K562 (cell line): ENCODE measurements around the gene RERE. TPM values are rescaled to one million over a fixed set of nuclear protein-coding genes. Genes with fewer than 3 reads are reported as not detected.

Experiments
- ATAC-seq: fragments of 200-7000 bp; cut with Tn5 transposase; 3 replicates; pipeline ENCODE4 v1.9.1; 2020; ENCODE audit warnings: moderate library complexity
- BruUV-seq: library from RNA; stranded (reverse); fragments of 400-500 nt; replicated peaks from 2 replicates; lab custom pipeline; 2021; lab: Mats Ljungman, UMichigan
- CTCF ChIA-PET: fragments of 300-600 bp; formaldehyde crosslinking; extraction: SDS; loops from one replicate; lab custom pipeline; 2021; ENCODE audit warnings: low intra/inter-chr PET ratio; lab: Yijun Ruan, JAX
- POLR2A ChIA-PET: fragments of 300-600, 350-650 bp; sonication (Branson Sonifier 250); formaldehyde crosslinking; extraction: SDS; loops from one replicate; lab custom pipeline; 2021; ENCODE audit warnings: antibody characterized with exemption, inconsistent platforms; lab: Yijun Ruan, JAX
- DNase-seq, 4 experiments: peaks; one replicate each; pipeline versions ENCODE4 v3.0.0 to v3.0.0-alpha.2; 2011 to 2018; ENCODE audit warnings: low spot score in 3 of 4, mixed read lengths in 3 of 4; ENCODE audit errors: extremely low read depth in 1 of 4
- FAIRE-seq: peaks from 2 replicates; lab custom pipeline; 2011; peaks lifted over from hg19 to GRCh38; lab: Jason Lieb, UNC
- H2AFZ ChIP-seq: 2 replicates; pipeline ENCODE4 v1.6.0; 2011; ENCODE audit warnings: low read depth, low read length, control low read depth, inconsistent platforms
- H3K27ac ChIP-seq: fragments of 200-600 bp; 3 replicates; pipeline ENCODE4 v1.8.0; 2011; ENCODE audit warnings: low read depth, mild to moderate bottlenecking, control low read depth, inconsistent platforms, low read length, moderate library complexity, mixed read lengths; ENCODE audit errors: extremely low read depth
- H3K27me3 ChIP-seq, 2 experiments: fragments of 300-600 bp in 1 of 2; 2 replicates in 1 of 2; 3 replicates in 1 of 2; pipeline versions ENCODE4 v1.6.0 to v1.8.0; 2011; ENCODE audit warnings: inconsistent platforms in 2 of 2, low read length in 2 of 2, mild to moderate bottlenecking in 1 of 2, mixed read lengths in 1 of 2, moderate library complexity in 1 of 2; ENCODE audit not compliant: control insufficient read depth in 2 of 2, insufficient read depth in 2 of 2
- H3K36me3 ChIP-seq: fragments of 300-600 bp; 3 replicates; pipeline ENCODE4 v1.8.0; 2011; ENCODE audit warnings: mild to moderate bottlenecking, low read length, inconsistent platforms; ENCODE audit not compliant: control insufficient read depth, insufficient read depth
- H3K4me1 ChIP-seq, 2 experiments: fragments of 200-600 bp in 1 of 2; replicated peaks in 1 of 2; 2 replicates in 1 of 2; 3 replicates in 1 of 2; pipeline versions ENCODE4 v1.5.1 to v1.8.0; 2011; ENCODE audit warnings: inconsistent platforms in 2 of 2, low read length in 2 of 2, mild to moderate bottlenecking in 1 of 2, mixed read lengths in 1 of 2, moderate library complexity in 1 of 2; ENCODE audit not compliant: control insufficient read depth in 2 of 2, insufficient read depth in 2 of 2
- H3K4me2 ChIP-seq: 2 replicates; pipeline ENCODE4 v1.6.1; 2011; ENCODE audit warnings: low read length, control low read depth, inconsistent platforms, mixed read lengths; ENCODE audit not compliant: insufficient read depth
- H3K4me3 ChIP-seq: fragments of 200-600 bp; sonication (generic), shearing (Covaris generic); 2 replicates; pipeline ENCODE4 v1.5.1; 2016; ENCODE audit warnings: control low read depth, inconsistent platforms
- H3K79me2 ChIP-seq: fragments of 200-600 bp; 3 replicates; pipeline ENCODE4 v1.8.0; 2011; ENCODE audit warnings: low read length, inconsistent platforms; ENCODE audit not compliant: control insufficient read depth, insufficient read depth
- H3K9ac ChIP-seq, 2 experiments: 2 replicates each; pipeline versions ENCODE4 v1.6.0 to v1.6.1; 2011; ENCODE audit warnings: low read depth in 2 of 2, low read length in 2 of 2, control low read depth in 1 of 2, inconsistent platforms in 1 of 2, mild to moderate bottlenecking in 1 of 2, mixed read lengths in 1 of 2; ENCODE audit not compliant: insufficient read depth in 1 of 2
- H3K9me1 ChIP-seq: one replicate; pipeline ENCODE4 v1.6.0; 2011; ENCODE audit warnings: inconsistent platforms, mild to moderate bottlenecking, low read length, moderate library complexity; ENCODE audit not compliant: control insufficient read depth, insufficient read depth
- H3K9me3 ChIP-seq: replicated peaks from 2 replicates; pipeline ENCODE4 v1.5.1; 2011; ENCODE audit warnings: low read depth, low read length, inconsistent platforms; ENCODE audit not compliant: control insufficient read depth, insufficient read depth
- H4K20me1 ChIP-seq: replicated peaks from 2 replicates; pipeline ENCODE4 v1.6.1; 2011; ENCODE audit warnings: low read length, inconsistent platforms, mixed read lengths; ENCODE audit not compliant: control insufficient read depth, insufficient read depth
- GABPB2 ChIP-seq: fragments of 250-450 bp; sonication (Bioruptor Pico); conservative IDR thresholded peaks from 2 replicates; pipeline ENCODE4 v1.5.1; 2021; ENCODE audit warnings: mild to moderate bottlenecking
- KLF6 ChIP-seq: fragments of 250-450 bp; sonication (Bioruptor Pico); IDR thresholded peaks from 2 replicates; pipeline ENCODE4 v1.4.0; 2020; ENCODE audit warnings: mild to moderate bottlenecking, moderate library complexity, borderline replicate concordance
- PURB ChIP-seq: sonication (generic); formaldehyde crosslinking; IDR thresholded peaks from 2 replicates; pipeline ENCODE4 v1.9.0; 2021; ENCODE audit warnings: low read depth, mild to moderate bottlenecking, missing genetic modification reagents
- RAD21 ChIP-seq, 2 experiments: fragments of 250-450 bp in 1 of 2; fragments of 450-650 bp in 1 of 2; sonication (Bioruptor Pico) in 1 of 2; formaldehyde crosslinking in 1 of 2; IDR thresholded peaks in 1 of 2; conservative IDR thresholded peaks in 1 of 2; 2 replicates each; pipeline versions ENCODE4 v1.4.0 to v1.8.0; 2020 to 2022; ENCODE audit warnings: mild to moderate bottlenecking in 2 of 2, moderate library complexity in 1 of 2
- SUPT5H ChIP-seq: fragments of 450-650 bp; IDR thresholded peaks from 2 replicates; pipeline ENCODE4 v1.6.1; 2016
- XRCC5 ChIP-seq: fragments of 200-400 bp; formaldehyde crosslinking; IDR thresholded peaks from 2 replicates; pipeline ENCODE4 v1.6.1; 2017; ENCODE audit warnings: low read depth, mild to moderate bottlenecking, low read length
- ZNF436 ChIP-seq: fragments of 250-450, 450-650 bp; sonication (Bioruptor Pico); formaldehyde crosslinking; IDR thresholded peaks from 2 replicates; pipeline ENCODE4 v1.7.0; 2020; ENCODE audit warnings: mild to moderate bottlenecking
- WGBS: fragments of 100-300 bp; shearing (Covaris generic); methylation state at CpG from one replicate; pipeline ENCODE4 v1.1.6; 2016; ENCODE audit warnings: low coverage, mixed read lengths; ENCODE audit not compliant: insufficient coverage; ENCODE audit errors: missing lambda C conversion rate; 5-methylcytosine and 5-hydroxymethylcytosine counted together
- in situ Hi-C: fragments of 300-500 bp; cut with MboI; formaldehyde crosslinking; loops from 4 replicates; pipeline ENCODE4 v1.15.0; 2018; ENCODE audit warnings: inconsistent platforms, mixed read lengths
- intact Hi-C: fragments of 100-400 bp; cut with micrococcal nuclease; formaldehyde crosslinking; loops from 2 replicates; pipeline ENCODE4 v1.14.2; 2022
- polyA plus RNA-seq, 8 experiments: library from polyadenylated mRNA; depleted of rRNA in 4 of 8; stranded (reverse) in 5 of 8; unstranded in 3 of 8; fragments of >200 nt; fragmentation: Nextera tagmentation in 2 of 8; fragmentation: Illumina TruSeq in 1 of 8; extraction: Ambion mirVana in 2 of 8; extraction: Trizol in 1 of 8; gene quantifications; 2 replicates each; pipeline versions ENCODE4 v1.2.1 to v1.2.3, GENCODE V29; 2011 to 2014; ENCODE audit warnings: inconsistent platforms in 1 of 8, missing spikeins in 1 of 8
- total RNA-seq, 7 experiments: library from RNA; depleted of rRNA in 6 of 7; stranded (reverse); fragments of >200 nt in 6 of 7; fragmentation: Illumina TruSeq in 2 of 7; extraction: Trizol in 2 of 7; gene quantifications; 2 replicates each; pipeline versions ENCODE4 v1.2.1 to v1.2.3, GENCODE V29; 2011 to 2021; ENCODE audit warnings: low replicate concordance in 1 of 7
- TF ChIP-seq, protein P1 (sequence below), 2 experiments: fragments of 450-650 bp; formaldehyde crosslinking in 1 of 2; IDR thresholded peaks; 2 replicates each; pipeline versions ENCODE4 v1.4.0 to v1.6.1; 2014 to 2020; ENCODE audit warnings: mild to moderate bottlenecking in 2 of 2, borderline replicate concordance in 1 of 2, low read depth in 1 of 2
- TF ChIP-seq, protein P2 (sequence below), 3 experiments: IDR thresholded peaks in 2 of 3; conservative IDR thresholded peaks in 1 of 3; 2 replicates each; pipeline ENCODE4 v1.5.1; 2011 to 2012; ENCODE audit warnings: low read length in 3 of 3, mild to moderate bottlenecking in 3 of 3, control low read depth in 2 of 3, improper control_type of control experiment in 1 of 3, inconsistent platforms in 1 of 3, low read depth in 1 of 3, mixed read lengths in 1 of 3, moderate library complexity in 1 of 3; ENCODE audit not compliant: insufficient read depth in 2 of 3

RERE gene
- total and polyA plus RNA-seq, 9 of the 15 experiments (the other 6 are each of a cell fraction or from before 2014, with no cell fraction given) = 3.0 to 51.5 (median 13.4) TPM

DNA sequence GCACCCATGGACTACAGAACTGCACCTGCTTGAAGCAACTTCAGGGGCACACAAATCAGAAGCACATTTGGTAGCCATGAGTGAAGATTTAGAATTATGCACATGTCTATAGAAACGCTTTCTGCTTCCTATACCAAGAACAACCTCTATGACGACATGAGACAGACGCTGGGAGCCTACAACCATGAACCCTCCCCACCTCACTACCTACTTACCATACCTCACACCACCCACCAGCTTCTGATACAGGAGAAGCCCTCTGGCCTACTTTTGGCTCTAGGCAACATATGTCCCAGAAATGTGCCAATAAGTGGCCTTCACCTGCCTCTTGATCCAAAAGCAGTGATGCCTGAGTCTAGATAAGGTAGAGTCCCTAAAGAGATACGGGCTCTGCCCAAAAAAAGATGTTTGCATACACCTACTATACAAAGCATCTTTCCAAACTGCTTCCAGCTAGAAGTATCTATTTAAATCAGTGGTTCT is 441.0 kb downstream of the RERE start (continued):
- TF ChIP-seq PURB (CRISPR knock-in tag) (no peak), XRCC5 (no peak), ZNF436 (CRISPR knock-in tag) (no peak)
- TF ChIP-seq, all 486 proteins: peak for 0

DNA sequence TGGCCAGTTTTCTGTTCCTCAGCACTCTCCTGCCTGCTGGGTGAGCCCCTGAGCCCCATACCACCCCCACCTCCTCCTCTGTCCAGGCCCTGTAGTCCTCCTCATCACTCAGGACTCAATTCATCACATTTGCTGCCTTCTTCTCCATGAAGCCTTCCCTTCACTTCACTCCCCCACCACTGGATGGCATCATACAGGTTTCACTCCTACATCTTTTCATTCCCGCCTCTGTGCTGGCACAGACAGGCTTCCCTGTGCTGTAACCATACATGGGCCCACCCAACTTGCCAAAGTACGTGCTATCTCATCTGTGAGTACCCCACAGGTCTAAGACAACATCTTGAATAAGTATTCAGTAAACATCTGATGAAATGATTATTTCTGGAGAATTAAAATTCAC is 442.6 kb downstream of the RERE start:
- Histone ChIP-seq H2AFZ (no peak overlapping the region), H3K79me2 (peaks cover 2% of the 10 kb centered on the region; the same call in 1 of the 3 replicates), H3K27ac (no peak overlapping the region), H3K9me1 (no peaks in the 10 kb centered on the region), H4K20me1 (no peaks in the 10 kb centered on the region; the same call in 1 of the 2 replicates), H3K9me3 (no peaks in the 10 kb centered on the region), H3K36me3 (peaks cover 12% of the 10 kb centered on the region), H3K27me3 (no peaks in the 10 kb centered on the region), H3K9ac (no peak overlapping the region), H3K4me1 (no peaks in the 10 kb centered on the region), H3K4me2 (no peak overlapping the region), H3K4me3 (no peak overlapping the region)
- FAIRE-seq (peak; percentile 23), ATAC-seq (peak; percentile 83), DNase-seq (peak; percentile 54 to 62 (median 58))
- CTCF ChIA-PET = interaction anchor here (0.6 to 1.1 kb wide), 5 partner anchors 49 to 352 kb away, joined by 3 to 4 read pairs (median 3); no protein-coding TSS in a partner anchor
- WGBS = 71% methylated on average over 2 of the region's 2 CpGs
- POLR2A ChIA-PET = no interaction called here
- in situ Hi-C loops = no loop called here
- no TSS peak for BruUV-seq
- intact Hi-C loops = loop anchor here (10.0 kb wide), 2 partner anchors 70 to 350 kb away; no protein-coding TSS in a partner anchor
- TF ChIP-seq KLF6 (CRISPR knock-in tag) (no peak), RAD21 (CRISPR knock-in tag; conservative IDR thresholded peaks at IDR 0.05 in 1 of 2, IDR thresholded peaks at IDR 0.05 in 1 of 2) (peak; percentile 39 to 68; a peak in 3 of 4 replicates), SUPT5H (no peak), GABPB2 (no peak)
- TF ChIP-seq, protein P1, sequence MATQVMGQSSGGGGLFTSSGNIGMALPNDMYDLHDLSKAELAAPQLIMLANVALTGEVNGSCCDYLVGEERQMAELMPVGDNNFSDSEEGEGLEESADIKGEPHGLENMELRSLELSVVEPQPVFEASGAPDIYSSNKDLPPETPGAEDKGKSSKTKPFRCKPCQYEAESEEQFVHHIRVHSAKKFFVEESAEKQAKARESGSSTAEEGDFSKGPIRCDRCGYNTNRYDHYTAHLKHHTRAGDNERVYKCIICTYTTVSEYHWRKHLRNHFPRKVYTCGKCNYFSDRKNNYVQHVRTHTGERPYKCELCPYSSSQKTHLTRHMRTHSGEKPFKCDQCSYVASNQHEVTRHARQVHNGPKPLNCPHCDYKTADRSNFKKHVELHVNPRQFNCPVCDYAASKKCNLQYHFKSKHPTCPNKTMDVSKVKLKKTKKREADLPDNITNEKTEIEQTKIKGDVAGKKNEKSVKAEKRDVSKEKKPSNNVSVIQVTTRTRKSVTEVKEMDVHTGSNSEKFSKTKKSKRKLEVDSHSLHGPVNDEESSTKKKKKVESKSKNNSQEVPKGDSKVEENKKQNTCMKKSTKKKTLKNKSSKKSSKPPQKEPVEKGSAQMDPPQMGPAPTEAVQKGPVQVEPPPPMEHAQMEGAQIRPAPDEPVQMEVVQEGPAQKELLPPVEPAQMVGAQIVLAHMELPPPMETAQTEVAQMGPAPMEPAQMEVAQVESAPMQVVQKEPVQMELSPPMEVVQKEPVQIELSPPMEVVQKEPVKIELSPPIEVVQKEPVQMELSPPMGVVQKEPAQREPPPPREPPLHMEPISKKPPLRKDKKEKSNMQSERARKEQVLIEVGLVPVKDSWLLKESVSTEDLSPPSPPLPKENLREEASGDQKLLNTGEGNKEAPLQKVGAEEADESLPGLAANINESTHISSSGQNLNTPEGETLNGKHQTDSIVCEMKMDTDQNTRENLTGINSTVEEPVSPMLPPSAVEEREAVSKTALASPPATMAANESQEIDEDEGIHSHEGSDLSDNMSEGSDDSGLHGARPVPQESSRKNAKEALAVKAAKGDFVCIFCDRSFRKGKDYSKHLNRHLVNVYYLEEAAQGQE (IDR thresholded peaks at IDR 0.05; ENCODE audit: borderline replicate concordance) = peak; percentile 39; the same call in 1 of the 2 replicates
- TF ChIP-seq, protein P1 (CRISPR knock-in tag; IDR thresholded peaks at IDR 0.05; ENCODE audit: low read depth) = no peak
- TF ChIP-seq, protein P2, sequence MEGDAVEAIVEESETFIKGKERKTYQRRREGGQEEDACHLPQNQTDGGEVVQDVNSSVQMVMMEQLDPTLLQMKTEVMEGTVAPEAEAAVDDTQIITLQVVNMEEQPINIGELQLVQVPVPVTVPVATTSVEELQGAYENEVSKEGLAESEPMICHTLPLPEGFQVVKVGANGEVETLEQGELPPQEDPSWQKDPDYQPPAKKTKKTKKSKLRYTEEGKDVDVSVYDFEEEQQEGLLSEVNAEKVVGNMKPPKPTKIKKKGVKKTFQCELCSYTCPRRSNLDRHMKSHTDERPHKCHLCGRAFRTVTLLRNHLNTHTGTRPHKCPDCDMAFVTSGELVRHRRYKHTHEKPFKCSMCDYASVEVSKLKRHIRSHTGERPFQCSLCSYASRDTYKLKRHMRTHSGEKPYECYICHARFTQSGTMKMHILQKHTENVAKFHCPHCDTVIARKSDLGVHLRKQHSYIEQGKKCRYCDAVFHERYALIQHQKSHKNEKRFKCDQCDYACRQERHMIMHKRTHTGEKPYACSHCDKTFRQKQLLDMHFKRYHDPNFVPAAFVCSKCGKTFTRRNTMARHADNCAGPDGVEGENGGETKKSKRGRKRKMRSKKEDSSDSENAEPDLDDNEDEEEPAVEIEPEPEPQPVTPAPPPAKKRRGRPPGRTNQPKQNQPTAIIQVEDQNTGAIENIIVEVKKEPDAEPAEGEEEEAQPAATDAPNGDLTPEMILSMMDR (IDR thresholded peaks at IDR 0.05 in 2 of 3, conservative IDR thresholded peaks at IDR 0.05 in 1 of 3; ENCODE audit: insufficient read depth in 2 of 3, low read depth in 1 of 3, low read length in 3 of 3) = peak; percentile 54 to 66 (median 66)
